Renal cortical epithelial cell (primary cell): ENCODE data around the gene INSYN2B. TPM values are rescaled to one million over a fixed set of nuclear protein-coding genes. Genes with fewer than 3 reads are reported as not detected.

Experiments used
- DNase-seq: peaks from one replicate; pipeline ENCODE4 v3.0.0-alpha.2; 2011; ENCODE audit warnings: low read depth
- total RNA-seq: library from RNA; depleted of rRNA; stranded (reverse); fragments of >200 nt; gene quantifications from 2 replicates; pipeline ENCODE4 v1.2.3, GENCODE V29; 2014

The INSYN2B gene
- total RNA-seq, 1 donor from 2014 or later: 1.5 TPM

DNA sequence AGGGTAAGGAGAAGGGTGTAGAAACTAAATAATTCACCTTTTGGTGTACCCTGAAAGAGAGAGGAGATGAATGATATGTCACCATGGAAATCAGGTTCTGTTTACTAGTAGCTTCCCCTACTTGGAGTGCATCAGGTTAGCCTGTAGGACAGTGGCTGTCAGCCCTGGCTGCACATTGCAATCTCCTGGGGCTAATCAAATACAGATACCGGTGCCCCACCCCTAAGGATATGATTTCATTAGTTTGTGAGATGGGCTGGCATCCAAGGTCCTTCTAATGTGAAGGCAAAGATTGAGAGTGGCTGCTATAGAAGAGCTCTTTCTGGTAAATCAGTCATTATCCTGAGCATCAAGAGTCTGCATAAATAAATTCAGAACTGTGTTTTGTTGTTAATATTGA, 47.2 kb downstream of the INSYN2B start:
- DNase-seq: no peak

GRCh38 chr5:169923988-169924387, 56.3 kb downstream of the INSYN2B start:
- no peak for DNase-seq

DNA sequence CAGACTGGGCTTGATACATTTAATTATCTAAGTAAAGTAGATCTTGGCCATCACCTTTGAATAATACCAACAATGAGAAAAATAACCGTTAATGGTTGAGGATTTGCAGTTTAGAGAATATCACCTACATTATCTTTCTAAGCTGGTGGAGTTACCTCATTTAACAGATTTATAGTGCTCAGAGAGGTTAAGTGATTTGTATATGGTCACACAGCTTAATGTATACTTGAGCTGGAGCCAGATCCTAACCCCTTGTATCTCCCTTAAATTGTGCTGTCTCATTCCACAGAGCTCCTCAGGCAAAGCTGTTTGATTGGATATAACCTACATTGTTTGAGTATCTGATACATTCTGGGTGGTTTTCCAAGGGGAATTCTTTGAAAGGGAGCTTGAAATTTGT, 57.8 kb downstream of the INSYN2B start:
- DNase-seq: no peak

DNA sequence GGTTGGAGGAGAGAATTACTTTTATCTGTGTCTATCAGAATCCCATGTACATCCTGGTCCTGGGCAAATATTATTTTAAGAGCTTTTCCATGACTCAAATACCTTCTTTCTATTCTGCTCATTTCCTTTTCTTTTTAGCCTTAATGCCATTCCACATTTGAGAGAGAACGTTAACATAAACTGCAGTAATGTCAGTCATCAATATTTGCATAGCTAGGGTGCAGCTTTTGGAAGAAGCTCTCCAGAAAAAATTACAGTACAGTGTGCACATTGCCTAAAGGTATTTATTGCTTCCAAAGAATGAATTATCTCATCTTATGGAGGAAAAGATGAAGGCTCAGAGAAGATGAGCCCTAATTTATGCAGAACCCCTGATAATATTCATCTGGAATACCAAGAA, 58.3 kb downstream of the INSYN2B start:
- no peak for DNase-seq

- DNase-seq: no peak
These were observed 58.9 kb downstream of the INSYN2B start for GRCh38 chr5:169921384-169921783.

DNA sequence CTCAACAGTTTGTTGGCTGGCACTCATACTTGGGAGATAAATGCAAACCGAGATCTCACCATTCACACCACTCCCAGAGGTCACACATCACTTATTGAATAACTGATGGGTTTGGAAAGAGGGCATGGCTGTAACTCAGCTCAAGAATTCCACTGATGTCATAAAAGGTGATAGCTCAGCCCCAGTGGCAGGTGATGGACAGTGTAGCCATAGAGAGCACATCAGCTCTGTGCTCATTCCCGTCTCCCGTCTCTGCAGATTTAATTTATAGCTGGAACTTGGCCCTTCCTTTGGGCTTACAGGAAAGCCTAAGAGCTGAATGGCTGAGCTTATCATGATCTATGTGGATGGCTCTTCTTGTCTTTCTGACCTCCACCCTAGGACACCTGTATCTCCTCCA, 59.8 kb downstream of the INSYN2B start:
- no peak for DNase-seq

DNA sequence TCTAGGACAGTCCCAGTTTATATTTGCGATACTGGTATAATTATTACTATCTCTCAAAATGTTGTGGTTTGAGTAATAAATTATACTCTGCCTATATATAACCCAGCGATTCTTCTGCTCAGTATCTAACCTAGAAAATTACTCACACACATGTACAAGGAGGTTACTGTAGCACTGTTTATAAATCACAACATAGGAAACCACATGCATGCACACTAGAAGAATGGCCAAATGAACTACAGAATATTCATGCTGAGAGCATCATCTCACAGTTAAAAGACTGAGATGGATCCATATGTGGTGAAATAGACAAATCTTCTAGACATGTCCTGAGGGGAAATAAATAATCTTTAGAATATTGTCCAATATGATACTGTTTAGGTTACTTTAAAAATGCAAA, 62.1 kb downstream of the INSYN2B start:
- DNase-seq: no peak

DNA sequence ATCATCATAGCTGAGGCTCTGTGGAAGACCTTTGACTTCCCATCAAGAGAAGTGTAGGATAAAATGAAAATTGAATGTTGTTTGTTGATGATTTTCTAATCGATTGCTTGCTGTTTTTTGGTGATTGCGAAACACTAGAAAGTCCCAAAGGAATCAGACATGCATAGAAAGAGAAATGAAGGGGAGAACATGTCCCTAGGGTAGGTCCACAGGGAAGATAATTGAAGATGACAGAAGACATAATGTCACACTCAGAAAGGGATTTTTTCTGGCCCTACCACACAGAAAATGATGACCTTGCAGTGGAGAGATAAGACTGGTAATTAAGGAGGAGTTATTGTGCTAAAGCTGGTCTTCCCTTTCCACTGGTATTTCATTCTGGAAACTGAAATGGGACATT, 62.8 kb downstream of the INSYN2B start:
- DNase-seq: peak; percentile 19

GRCh38 chr5:169914766-169915165, 65.5 kb downstream of the INSYN2B start:
- peak; percentile 40 for DNase-seq

GRCh38 chr5:169913479-169913878, 66.8 kb downstream of the INSYN2B start:
- no peak for DNase-seq

GRCh38 chr5:169911448-169912212, 68.7 kb downstream of the INSYN2B start:
- DNase-seq: peak; percentile 40

GRCh38 chr5:169910393-169910792, 69.9 kb downstream of the INSYN2B start:
- no peak for DNase-seq

DNA sequence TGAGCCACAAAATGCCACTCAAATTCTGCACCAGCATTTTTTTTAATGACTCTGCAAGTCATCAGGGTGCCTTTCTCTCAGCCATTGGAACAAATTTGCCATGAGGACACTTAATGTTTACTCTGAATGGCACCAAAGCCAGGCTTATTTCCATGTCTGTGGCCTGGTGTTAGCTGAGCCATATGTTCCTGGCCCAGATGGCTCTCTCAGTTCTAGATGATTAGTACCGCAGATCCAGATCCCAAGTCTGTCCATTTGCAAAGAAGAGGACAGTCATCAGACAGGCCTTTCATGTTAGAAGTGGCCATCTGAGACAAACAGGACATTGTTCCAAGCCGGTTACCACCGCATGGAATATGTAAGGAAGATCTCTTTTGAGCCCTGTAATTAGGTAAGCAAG, 70.3 kb downstream of the INSYN2B start:
- DNase-seq: no peak

GRCh38 chr5:169908864-169909263, 71.4 kb downstream of the INSYN2B start:
- DNase-seq: no peak

DNA sequence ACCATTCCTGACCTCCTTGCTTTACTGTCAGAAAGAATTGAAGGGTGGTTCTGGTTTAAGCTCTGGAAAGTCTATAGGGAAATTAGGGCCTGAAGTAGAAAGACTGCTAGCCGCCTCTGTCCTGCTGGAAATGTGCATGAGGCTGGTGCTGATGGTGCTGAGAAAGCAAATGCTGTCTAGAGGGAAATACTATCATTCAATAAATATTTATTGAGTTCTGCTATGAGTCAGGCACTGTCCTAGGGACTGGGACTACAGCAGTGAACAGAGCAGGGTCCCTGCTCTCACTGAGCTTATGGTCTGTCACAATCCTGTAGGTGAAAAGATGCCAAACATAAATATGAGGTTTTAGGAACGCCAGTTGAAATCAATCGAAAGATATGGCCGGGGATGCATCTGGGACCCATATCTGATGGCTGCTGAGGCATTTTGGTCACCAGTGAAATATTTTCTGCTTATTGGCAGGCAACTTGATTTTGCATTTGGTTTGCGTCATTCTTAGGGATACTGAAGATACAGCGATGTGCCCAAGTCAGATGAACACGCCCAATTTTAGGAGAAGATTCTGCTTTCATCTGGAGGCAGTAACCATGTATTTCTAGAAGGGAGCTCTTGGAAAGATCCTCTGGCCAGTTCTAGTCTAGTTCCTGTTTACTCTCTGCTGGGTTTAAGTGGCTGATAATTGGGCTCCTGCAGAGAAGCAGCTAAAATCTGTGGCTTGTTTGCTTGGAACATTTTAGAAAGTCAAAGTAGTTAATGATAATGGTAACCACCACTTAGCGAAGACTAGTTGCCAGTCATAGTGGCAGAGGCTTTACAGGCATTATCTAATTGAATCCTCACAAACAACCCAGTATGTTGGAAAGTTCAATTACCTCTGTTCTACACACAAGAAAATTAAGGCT, 73.3 kb downstream of the INSYN2B start:
- no peak for DNase-seq

DNA sequence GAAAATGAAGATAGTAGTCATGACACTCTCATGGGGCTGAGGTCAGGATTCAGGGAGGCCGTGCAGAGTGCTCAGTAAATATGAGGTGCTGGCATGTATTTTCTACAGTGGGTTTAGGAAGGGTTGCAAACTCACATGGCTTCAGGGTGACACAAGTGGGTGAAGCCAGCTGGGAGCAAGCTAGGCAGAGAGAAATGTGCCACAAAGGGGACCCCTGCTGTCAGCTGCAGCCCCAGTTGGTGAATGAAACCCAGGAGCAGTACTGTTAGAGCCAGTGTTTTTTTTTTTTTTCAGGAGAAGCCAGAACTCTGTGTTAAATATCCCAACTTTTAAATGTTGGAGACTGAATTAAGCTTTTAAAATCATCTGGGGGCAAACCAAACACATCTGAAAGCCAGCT, 75.3 kb downstream of the INSYN2B start:
- DNase-seq: no peak

GRCh38 chr5:169904508-169904907, 75.8 kb downstream of the INSYN2B start:
- no peak for DNase-seq

DNA sequence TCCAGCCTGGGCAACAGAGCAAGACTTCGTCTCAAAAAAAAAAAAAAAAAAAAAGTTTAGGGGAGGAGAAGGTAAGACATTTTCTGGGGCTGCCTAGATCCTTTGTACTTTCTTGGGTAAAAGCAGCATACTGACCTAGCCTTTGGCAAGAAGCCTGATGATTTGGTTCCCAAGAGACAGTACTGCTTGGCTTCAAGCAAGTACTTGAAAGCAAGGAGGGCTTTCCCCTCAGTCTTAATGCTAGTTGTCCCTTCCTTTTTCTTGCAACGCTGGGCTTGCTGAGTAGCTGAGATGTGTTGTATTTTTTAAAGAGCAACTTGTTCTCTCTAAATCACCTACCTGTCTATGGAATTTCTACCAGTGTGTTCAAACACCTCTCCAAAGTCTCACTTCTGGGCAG, 76.2 kb downstream of the INSYN2B start:
- no peak for DNase-seq

DNA sequence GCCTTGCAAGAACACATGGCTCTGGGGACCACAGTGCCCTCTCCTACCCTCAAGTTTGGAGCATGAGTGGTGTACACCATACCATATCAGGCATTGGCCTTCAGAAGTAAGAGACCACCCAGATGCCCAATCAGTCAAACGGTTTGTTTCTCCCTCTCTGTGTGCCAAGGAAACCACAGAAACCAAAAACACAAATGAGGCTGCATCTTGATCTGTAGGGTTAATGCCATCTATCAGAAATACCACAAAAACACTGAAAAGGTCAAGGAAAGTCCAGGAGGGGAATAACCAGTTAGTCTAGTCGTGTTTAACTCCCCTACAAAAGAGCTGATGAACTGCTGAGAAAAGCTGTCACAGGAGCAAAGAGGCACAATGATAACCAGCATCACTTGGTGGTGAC, 78.4 kb downstream of the INSYN2B start:
- DNase-seq: no peak

GRCh38 chr5:169897481-169897880, 82.8 kb downstream of the INSYN2B start:
- no peak for DNase-seq

DNA sequence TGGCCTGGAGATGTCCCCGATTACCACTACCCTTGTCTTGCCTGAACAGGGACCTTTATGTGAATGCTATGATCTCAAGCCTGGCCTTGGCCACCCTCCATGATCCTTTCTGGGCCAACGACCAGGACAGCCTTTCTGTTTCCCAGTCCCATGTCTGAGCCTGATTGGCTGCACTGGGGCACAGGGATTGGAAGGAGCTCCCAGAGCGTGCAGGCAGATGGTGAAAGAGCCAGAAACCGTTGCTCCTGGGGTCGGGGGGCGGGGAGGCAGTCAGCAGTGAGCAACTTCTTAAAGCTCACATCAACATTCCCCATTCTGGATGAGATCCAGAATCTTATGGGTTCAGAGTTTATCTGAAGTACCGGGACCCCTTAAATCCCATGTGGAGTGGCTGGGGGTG, 84.4 kb downstream of the INSYN2B start:
- DNase-seq: no peak

DNA sequence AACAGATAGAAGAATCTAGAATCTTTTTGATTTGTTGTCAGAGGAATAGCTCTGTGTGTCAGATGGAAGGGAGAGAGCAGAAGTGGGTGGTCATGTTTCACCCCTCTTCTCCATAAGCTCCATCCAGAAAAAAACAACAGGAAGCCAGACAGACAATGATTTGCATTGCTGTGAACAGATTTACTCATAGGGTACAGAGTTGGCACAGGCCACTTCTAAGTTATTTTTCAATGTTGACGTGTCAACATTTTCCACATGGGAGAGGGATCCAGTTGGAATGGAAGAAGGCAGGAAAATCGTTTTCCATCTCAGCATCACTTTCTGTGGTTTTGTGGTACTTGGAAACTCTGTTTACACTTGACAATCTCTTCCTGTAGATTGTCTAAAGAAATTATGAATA, 86.7 kb downstream of the INSYN2B start:
- no peak for DNase-seq

DNA sequence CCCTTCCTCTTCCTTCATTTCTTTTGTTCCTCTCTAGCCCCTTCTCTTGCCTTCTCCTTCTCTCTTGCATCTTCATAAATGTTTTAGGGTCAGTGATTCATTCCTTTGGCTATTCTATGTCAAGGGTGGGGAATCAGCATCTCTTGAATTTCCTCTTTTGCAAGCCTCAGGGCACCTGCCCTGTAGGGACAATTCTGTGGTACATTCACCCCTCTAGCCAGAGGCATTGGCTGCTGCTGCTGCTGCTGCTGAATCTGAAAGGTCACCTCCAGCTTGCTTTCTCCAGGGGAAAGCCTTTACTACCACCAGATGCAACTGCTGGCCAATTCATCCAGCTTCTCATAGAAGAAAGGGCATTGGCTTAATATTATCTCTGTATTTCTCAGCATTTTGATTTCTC, 87.3 kb downstream of the INSYN2B start:
- DNase-seq: peak; percentile 19
